ENCODE results near the gene BICRA.
"Not testable (repeated sequence)": the region's sequence is repeated elsewhere in the genome, so short reads cannot be mapped to it uniquely, and the experiment has no call there.

Gene BICRA

DNA sequence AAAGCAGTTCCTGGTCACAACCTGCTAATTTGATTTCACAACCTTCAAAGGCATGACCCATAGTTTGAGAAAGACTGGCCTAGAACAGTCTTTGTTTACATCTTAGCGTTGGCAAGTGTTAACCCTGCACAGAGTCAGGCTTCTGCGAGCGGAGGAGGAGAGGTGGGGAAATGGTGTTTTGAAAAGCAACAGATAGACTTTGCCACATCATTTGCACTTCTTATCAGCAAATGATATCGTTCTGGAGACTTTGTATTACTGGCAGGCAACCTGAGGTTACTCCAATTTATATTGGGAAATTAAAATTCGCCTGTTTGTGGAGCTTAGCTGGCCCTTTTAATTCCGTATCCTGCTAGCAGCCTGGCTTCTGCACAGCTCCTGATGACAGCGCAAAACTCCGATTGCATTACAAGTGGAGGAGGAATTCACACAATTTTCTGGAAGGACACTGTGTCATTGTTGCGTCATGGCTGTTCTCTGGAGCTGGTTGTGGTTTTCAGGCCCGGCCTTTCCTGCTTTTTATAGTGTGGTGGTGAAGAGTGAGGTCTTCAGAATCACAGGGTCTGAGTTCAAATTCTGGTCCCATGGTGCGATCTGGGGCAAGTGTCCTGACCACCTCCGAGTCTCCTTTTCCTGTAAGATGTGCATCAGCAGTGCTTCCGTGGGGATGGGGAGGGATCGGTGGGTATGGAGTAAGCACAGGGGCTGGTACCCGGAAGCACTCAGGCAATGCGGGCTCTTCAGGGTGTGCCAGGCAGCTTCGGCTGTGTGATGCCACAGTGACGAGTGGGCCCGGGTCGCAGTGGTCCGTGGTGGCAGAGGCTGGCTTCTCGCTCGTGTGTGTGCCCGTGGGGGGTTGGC is 55.2 kb downstream of the BICRA start:
- DNase-seq (ENCODE audit: low spot score): peak; percentile 52

- DNase-seq (ENCODE audit: low spot score): not testable (repeated sequence)
Observed at GRCh38 chr19:47668556-47668955, 59.6 kb downstream of the BICRA start.

DNA sequence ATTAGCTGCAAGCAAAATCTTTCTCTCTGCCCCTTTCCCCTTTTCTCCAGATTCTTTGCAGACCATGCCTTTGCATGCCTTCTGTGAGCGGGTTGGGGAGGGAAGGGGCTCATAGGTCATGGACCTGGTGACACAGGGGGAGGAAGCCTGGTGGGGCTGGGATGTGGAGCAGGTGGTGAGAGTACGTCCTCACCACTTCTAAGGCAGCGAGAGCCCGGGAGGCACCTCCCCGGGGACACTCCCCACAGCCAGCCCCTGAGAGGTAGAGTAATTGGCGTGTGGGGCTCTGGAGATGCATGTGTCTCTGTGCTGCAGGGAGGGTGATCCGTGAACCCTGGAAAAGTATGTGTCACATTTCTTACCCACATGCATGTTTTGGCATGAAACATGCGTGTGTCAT is 61.8 kb downstream of the BICRA start:
- DNase-seq (ENCODE audit: low spot score): no peak

GRCh38 chr19:47671499-47671898 is 62.6 kb downstream of the BICRA start:
- no peak for DNase-seq (ENCODE audit: low spot score)

- DNase-seq (ENCODE audit: low spot score): no peak
Observed at GRCh38 chr19:47673426-47673825, 64.5 kb downstream of the BICRA start.

DNA sequence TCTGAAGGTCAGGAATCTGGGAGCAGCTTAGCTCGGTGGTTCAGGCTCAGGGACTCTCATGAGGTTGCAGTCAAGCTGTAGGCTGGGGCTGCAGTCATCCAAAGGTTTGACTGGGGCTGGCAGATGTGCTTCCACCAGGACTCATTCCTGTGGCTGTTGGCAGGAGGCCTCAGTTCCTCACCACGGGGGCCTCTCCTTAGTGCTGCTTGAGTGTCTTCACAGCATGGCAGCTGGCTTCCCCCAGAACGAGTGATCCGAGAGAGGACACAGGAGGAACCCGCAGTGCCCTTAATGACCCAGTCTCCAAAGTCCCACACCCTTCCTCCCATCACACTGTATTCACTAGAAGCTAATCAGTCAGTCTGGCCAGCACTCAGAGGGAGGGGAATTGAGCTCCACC is 65.6 kb downstream of the BICRA start:
- no peak for DNase-seq (ENCODE audit: low spot score)

DNA sequence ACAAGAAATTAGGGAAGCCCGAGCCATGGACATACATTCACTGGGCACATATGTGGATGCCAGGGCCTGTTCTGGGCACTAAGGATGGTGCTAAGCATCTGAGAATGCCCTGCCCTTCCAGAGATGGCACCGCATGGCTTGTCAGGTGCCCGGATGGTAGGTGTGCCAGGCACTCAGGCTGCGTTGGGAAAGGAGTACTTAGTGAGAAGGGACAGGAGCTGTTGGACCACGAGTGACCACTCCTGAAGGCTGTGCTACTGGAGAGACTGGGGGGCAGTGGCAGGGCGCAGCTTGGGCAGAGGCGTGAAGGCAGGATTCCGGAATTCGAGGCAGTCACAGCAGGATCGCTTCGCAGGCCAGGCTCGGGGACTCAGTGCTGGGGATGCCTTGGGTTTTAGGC is 66.3 kb downstream of the BICRA start:
- DNase-seq (ENCODE audit: low spot score): no peak

GRCh38 chr19:47675859-47676258 is 66.9 kb downstream of the BICRA start:
- DNase-seq (ENCODE audit: low spot score): no peak

GRCh38 chr19:47676811-47677210 is 67.9 kb downstream of the BICRA start:
- DNase-seq (ENCODE audit: low spot score): no peak

DNA sequence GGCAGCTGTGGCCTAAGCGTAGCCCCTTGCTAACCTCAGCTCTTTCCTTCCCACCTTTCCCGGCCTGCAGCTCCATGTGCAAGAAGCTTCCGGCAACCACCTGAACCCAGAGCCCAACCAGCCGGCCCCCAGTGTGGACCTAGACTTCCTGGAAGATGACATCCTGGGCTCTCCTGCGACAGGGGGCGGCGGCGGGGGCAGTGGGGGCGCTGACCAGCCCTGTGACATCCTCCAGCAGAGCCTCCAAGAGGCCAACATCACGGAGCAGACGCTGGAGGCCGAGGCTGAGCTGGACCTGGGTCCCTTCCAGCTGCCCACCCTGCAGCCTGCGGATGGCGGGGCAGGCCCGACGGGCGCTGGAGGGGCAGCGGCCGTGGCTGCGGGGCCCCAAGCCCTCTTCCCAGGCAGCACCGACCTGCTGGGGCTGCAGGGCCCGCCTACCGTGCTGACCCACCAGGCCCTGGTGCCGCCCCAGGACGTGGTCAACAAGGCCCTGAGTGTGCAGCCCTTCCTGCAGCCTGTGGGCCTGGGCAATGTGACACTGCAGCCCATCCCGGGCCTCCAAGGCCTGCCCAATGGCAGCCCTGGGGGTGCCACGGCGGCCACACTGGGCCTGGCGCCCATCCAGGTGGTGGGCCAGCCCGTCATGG is 70.4 kb downstream of the BICRA start:
- DNase-seq (ENCODE audit: low spot score): no peak

DNA sequence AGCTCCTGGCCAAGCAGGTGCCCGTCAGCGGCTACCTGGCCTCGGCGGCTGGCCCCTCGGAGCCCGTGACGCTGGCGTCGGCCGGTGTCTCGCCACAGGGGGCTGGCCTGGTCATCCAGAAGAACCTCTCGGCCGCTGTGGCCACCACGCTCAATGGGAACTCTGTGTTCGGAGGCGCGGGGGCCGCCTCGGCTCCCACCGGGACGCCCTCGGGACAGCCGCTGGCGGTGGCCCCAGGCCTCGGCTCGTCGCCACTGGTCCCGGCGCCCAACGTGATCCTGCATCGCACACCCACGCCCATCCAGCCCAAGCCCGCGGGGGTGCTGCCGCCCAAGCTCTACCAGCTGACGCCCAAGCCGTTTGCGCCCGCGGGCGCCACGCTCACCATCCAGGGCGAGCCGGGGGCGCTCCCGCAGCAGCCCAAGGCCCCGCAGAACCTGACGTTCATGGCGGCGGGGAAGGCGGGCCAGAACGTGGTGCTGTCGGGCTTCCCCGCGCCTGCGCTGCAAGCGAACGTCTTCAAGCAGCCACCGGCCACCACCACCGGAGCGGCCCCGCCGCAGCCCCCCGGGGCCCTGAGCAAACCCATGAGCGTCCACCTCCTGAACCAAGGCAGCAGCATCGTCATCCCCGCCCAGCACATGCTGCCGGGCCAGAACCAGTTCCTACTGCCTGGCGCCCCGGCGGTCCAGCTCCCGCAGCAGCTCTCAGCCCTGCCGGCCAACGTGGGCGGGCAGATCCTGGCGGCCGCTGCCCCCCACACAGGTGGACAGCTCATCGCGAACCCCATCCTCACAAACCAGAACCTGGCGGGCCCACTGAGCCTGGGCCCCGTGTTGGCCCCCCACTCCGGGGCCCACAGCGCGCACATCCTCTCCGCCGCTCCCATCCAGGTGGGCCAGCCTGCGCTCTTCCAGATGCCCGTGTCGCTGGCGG is 71.3 kb downstream of the BICRA start:
- no peak for DNase-seq (ENCODE audit: low spot score)

- no peak for DNase-seq (ENCODE audit: low spot score)
Observed at GRCh38 chr19:47680858-47681332, 72.0 kb downstream of the BICRA start.

- DNase-seq (ENCODE audit: low spot score): no peak
Observed at GRCh38 chr19:47681388-47681787, 72.5 kb downstream of the BICRA start.

DNA sequence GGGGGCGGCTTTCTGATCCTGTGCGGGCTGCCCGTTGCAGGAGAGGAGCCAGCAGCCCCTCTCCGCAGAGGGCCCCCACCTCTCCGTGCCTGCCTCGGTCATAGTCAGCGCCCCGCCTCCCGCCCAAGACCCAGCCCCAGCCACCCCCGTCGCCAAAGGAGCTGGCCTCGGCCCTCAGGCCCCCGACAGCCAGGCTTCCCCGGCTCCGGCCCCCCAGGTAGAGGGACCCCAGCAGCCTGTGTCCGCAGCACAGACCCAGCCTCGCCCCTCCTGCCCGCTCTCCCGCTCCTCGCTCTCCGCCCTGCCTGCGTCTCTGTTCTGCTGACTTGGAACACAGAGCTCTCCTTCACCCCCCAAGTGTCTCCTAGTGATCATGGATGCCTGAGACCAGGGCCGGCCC is 73.0 kb downstream of the BICRA start:
- DNase-seq (ENCODE audit: low spot score): no peak

- no peak for DNase-seq (ENCODE audit: low spot score)
Observed at GRCh38 chr19:47682939-47683338, 74.0 kb downstream of the BICRA start.

DNA sequence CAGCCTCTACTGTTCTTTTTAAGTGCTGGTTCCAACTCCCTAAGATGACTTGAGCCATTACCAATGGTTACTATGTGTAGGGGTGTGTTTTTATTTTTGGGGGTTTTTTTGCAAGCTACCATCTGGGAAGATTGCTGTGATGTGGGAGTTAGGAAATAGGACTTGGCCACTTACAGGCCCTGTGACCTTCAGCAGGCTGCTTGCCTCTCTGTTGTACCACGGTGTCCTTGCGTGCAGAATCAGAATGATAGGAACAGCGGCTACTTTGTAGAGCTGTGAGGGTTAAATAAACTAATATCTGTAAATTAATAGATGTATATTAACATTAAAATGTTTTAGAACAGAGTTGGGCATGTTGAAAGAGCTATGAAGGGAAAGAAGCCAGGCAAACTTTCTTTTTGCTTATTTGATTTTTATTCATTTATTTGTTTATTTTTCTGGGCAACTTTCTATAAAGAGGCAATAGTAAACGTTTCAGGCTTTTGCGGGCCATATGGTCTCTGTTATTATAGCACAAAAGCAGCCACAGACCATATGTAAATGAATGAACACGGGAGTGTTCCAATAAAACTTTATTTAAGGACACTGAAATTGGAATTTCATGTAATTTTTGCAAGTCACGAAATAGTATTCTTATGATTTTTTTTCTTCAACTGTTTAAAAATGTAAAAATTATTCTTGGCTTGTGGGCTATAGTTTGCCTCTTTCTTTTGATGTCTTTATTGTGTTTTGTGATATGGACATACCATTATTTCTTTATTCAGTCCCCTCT is 77.9 kb downstream of the BICRA start:
- no peak for DNase-seq (ENCODE audit: low spot score)

- no peak for DNase-seq (ENCODE audit: low spot score)
Observed at GRCh38 chr19:47687906-47688305, 79.0 kb downstream of the BICRA start.

DNA sequence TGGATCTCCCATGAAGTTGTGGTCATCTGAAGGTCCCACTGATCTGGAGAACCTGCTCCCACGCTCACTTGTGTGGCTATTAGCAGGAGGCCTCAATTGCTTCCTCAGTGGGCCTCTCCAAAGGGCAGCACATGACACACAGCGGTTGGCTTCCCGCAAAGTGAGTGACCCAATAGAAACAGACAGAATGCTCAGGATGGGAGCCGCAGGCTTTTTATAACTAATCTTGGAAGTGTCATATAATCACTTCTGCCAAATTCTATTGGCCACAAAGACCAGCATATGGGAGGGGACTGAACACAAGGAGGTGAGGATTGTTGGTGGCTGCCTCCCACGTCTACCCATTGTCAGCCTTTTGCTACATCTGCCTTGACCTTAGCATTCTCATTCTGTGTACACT is 82.2 kb downstream of the BICRA start:
- DNase-seq (ENCODE audit: low spot score): no peak

GRCh38 chr19:47691782-47692181 is 82.8 kb downstream of the BICRA start:
- DNase-seq (ENCODE audit: low spot score): no peak

DNA sequence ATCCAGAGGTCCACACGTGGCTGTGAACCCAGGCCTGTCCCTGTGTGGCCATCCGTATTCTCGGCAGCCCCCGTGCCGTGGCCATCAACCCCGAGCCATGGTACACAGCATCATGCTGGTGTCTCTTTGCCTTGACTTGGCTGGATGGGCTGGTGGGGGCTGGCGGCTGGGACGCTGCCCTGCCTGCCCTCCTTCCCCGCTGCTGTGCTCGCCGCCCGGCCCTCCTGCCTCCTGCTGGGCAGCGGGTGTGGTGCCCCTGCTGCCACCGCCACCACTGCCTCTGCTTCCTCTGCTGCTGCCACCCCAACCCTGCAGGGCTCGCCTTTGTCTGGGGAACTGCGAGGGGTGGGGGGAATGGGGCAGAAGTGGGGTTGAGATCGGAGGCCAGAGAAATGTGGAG is 84.6 kb downstream of the BICRA start:
- no peak for DNase-seq (ENCODE audit: low spot score)

GRCh38 chr19:47693903-47694302 is 85.0 kb downstream of the BICRA start:
- no peak for DNase-seq (ENCODE audit: low spot score)
